H9 (cell line): Measurements from ENCODE around the gene DDX25. TPM values are rescaled to one million over a fixed set of nuclear protein-coding genes. Genes with fewer than 3 reads are reported as not detected.

ENCODE experiments used
- DNase-seq: peaks from one replicate; pipeline ENCODE4 v3.0.0-alpha.2; 2017
- H2AFZ ChIP-seq: one replicate; pipeline ENCODE4 v1.6.1; 2013; ENCODE audit warnings: mild to moderate bottlenecking, low read length, control low read depth, moderate library complexity
- H2AK5ac ChIP-seq: 2 replicates; pipeline ENCODE4 v1.6.1; 2013; ENCODE audit warnings: low read length, control low read depth, mixed read lengths; ENCODE audit not compliant: insufficient read length
- H2BK120ac ChIP-seq: one replicate; pipeline ENCODE4 v1.6.1; 2013; ENCODE audit warnings: low read depth, mild to moderate bottlenecking, low read length, control low read depth, inconsistent platforms; ENCODE audit not compliant: poor library complexity, severe bottlenecking
- H2BK12ac ChIP-seq: 2 replicates; pipeline ENCODE4 v1.6.1; 2013; ENCODE audit warnings: low read length, control low read depth, mixed read lengths, low read depth; ENCODE audit not compliant: insufficient read length
- H2BK15ac ChIP-seq: 2 replicates; pipeline ENCODE4 v1.6.1; 2013; ENCODE audit warnings: low read depth, low read length, control low read depth
- H2BK20ac ChIP-seq: one replicate; pipeline ENCODE4 v1.6.1; 2013; ENCODE audit warnings: low read depth, mild to moderate bottlenecking, low read length, control low read depth, inconsistent platforms; ENCODE audit not compliant: poor library complexity, severe bottlenecking
- H2BK5ac ChIP-seq: 2 replicates; pipeline ENCODE4 v1.6.1; 2013; ENCODE audit warnings: low read length, control low read depth, mixed read lengths; ENCODE audit not compliant: insufficient read length
- H3K14ac ChIP-seq: 2 replicates; pipeline ENCODE4 v1.6.1; 2013; ENCODE audit warnings: low read length, control low read depth; ENCODE audit not compliant: insufficient read depth
- H3K18ac ChIP-seq: 2 replicates; pipeline ENCODE4 v1.6.1; 2013; ENCODE audit warnings: low read depth, mild to moderate bottlenecking, mixed read lengths, low read length, control low read depth; ENCODE audit not compliant: insufficient read length
- H3K23ac ChIP-seq: 2 replicates; pipeline ENCODE4 v1.6.1; 2013; ENCODE audit warnings: low read length, control low read depth, mixed read lengths, low read depth; ENCODE audit not compliant: insufficient read length
- H3K23me2 ChIP-seq: 2 replicates; pipeline ENCODE4 v1.6.1; 2013; ENCODE audit warnings: low read depth, mild to moderate bottlenecking, mixed read lengths, low read length, control low read depth; ENCODE audit not compliant: insufficient read length, poor library complexity, severe bottlenecking
- H3K27ac ChIP-seq: 2 replicates; pipeline ENCODE4 v1.5.1; 2013; ENCODE audit warnings: low read length, control low read depth, mixed read lengths, low read depth; ENCODE audit not compliant: insufficient read length
- H3K27me3 ChIP-seq: 2 replicates; pipeline ENCODE4 v1.6.1; 2013; ENCODE audit warnings: low read length, control low read depth, inconsistent platforms; ENCODE audit not compliant: insufficient read depth
- H3K4ac ChIP-seq: 2 replicates; pipeline ENCODE4 v1.6.1; 2013; ENCODE audit warnings: low read depth, mild to moderate bottlenecking, control low read depth, inconsistent platforms, low read length, moderate library complexity
- H3K4me1 ChIP-seq: 2 replicates; pipeline ENCODE4 v1.6.1; 2013; ENCODE audit warnings: low read length, control low read depth, inconsistent platforms; ENCODE audit not compliant: insufficient read depth
- H3K4me2 ChIP-seq: 2 replicates; pipeline ENCODE4 v1.6.1; 2013; ENCODE audit warnings: low read length, control low read depth, mixed read lengths; ENCODE audit not compliant: insufficient read length, insufficient read depth
- H3K56ac ChIP-seq: 2 replicates; pipeline ENCODE4 v1.6.1; 2013; ENCODE audit warnings: low read depth, mild to moderate bottlenecking, mixed read lengths, low read length, control low read depth; ENCODE audit not compliant: insufficient read length
- H3K79me1 ChIP-seq: 2 replicates; pipeline ENCODE4 v1.6.1; 2013; ENCODE audit warnings: low read depth, mild to moderate bottlenecking, moderate library complexity, low read length, control low read depth, inconsistent platforms; ENCODE audit not compliant: insufficient read depth, poor library complexity, severe bottlenecking
- H3K79me2 ChIP-seq: 2 replicates; pipeline ENCODE4 v1.6.1; 2013; ENCODE audit warnings: low read length, control low read depth, inconsistent platforms; ENCODE audit not compliant: insufficient read depth
- H3K9ac ChIP-seq: 2 replicates; pipeline ENCODE4 v1.6.1; 2013; ENCODE audit warnings: low read length, control low read depth, mixed read lengths; ENCODE audit not compliant: insufficient read length; ENCODE audit errors: extremely low read depth
- H3K9me3 ChIP-seq: one replicate; pipeline ENCODE4 v1.6.1; 2013; ENCODE audit warnings: low read depth, low read length, inconsistent platforms; ENCODE audit not compliant: control insufficient read depth
- H3T11ph ChIP-seq: one replicate; pipeline ENCODE4 v1.6.1; 2013; ENCODE audit warnings: mild to moderate bottlenecking, low read length, control low read depth, inconsistent platforms
- H4K20me1 ChIP-seq: one replicate; pipeline ENCODE4 v1.6.1; 2013; ENCODE audit not compliant: control insufficient read depth, insufficient read length, insufficient read depth
- H4K5ac ChIP-seq: 2 replicates; pipeline ENCODE4 v1.6.1; 2013; ENCODE audit warnings: low read depth, mild to moderate bottlenecking, mixed read lengths, low read length, control low read depth; ENCODE audit not compliant: insufficient read length
- H4K8ac ChIP-seq: replicated peaks from 2 replicates; pipeline ENCODE4 v1.6.1; 2013; ENCODE audit warnings: low read length, control low read depth, mixed read lengths, low read depth; ENCODE audit not compliant: insufficient read length
- H4K91ac ChIP-seq: 2 replicates; pipeline ENCODE4 v1.6.1; 2013; ENCODE audit warnings: low read depth, mild to moderate bottlenecking, moderate library complexity, mixed read lengths, low read length, control low read depth; ENCODE audit not compliant: insufficient read length
- H3K27ac Mint-ChIP-seq, 3 experiments: 2 replicates in 2 of 3; 3 replicates in 1 of 3; pipeline ENCODE4 v1.8.0; 2020 to 2021; ENCODE audit warnings: mixed read lengths in 3 of 3, mild to moderate bottlenecking in 1 of 3, moderate library complexity in 1 of 3
- H3K27me3 Mint-ChIP-seq: 2 replicates; pipeline ENCODE4 v1.8.0; 2021; ENCODE audit warnings: low read depth, mild to moderate bottlenecking, moderate library complexity, mixed read lengths
- H3K36me3 Mint-ChIP-seq, 3 experiments: 2 replicates in 2 of 3; 3 replicates in 1 of 3; pipeline ENCODE4 v1.8.0; 2020 to 2021; ENCODE audit warnings: low read depth in 3 of 3, mixed read lengths in 3 of 3; ENCODE audit not compliant: insufficient read depth in 1 of 3
- H3K4me1 Mint-ChIP-seq, 2 experiments: 2 replicates each; pipeline ENCODE4 v1.8.0; 2020; ENCODE audit warnings: mixed read lengths in 2 of 2
- H3K4me3 Mint-ChIP-seq, 2 experiments: 2 replicates in 1 of 2; 3 replicates in 1 of 2; pipeline ENCODE4 v1.8.0; 2020 to 2021; ENCODE audit warnings: mild to moderate bottlenecking in 2 of 2, mixed read lengths in 2 of 2, moderate library complexity in 1 of 2
- H3K9me3 Mint-ChIP-seq, 2 experiments: 2 replicates in 1 of 2; 3 replicates in 1 of 2; pipeline ENCODE4 v1.8.0; 2020; ENCODE audit warnings: mild to moderate bottlenecking in 2 of 2, mixed read lengths in 2 of 2, moderate library complexity in 1 of 2
- total RNA-seq: library from RNA; stranded (reverse); gene quantifications from 2 replicates; pipeline ENCODE4 v1.2.1, GENCODE V29; 2021
- TF ChIP-seq, protein P1 (sequence below): fragments of 200-600 bp; sonication (generic); conservative IDR thresholded peaks from 3 replicates; pipeline ENCODE4 v1.8.0; 2021; ENCODE audit warnings: antibody characterized with exemption, mild to moderate bottlenecking

DDX25 gene
- total RNA-seq, 1 experiment from 2014 or later, result 6.9 TPM

DNA sequence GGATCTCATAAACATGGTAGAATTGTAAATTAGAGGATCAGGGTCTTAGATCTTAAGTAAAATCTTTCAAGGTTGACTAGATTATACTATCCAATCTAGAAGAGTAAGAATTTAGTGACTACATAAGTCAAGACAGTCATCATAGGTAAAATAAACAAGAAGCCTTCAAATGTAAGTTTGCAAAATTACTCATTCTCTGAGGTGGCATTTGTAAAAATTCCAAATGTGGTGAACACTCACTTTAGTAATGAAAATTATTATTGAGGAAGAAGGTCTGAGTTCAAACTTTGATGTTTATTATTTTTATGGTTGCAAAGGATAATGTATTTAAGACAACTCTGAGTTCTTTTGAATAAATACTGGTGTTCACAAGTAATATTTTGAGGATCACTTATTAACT lies 12.2 kb upstream of the DDX25 start:
- Mint-ChIP-seq H3K27ac (no peak overlapping the region), H3K36me3 (peaks cover 18 to 25% (median 24%) of the 10 kb centered on the region in 3 experiments), H3K9me3 (peaks cover 3% of the 10 kb centered on the region in 2 experiments; a peak in 4 of 5 replicates), H3K4me1 (peaks cover 3% of the 10 kb centered on the region in 2 experiments; a peak in 2 of 4 replicates), H3K27me3 (peaks cover 3% of the 10 kb centered on the region), H3K4me3 (no peak overlapping the region)
- H3K9ac ChIP-seq, result no peak overlapping the region
- no peak overlapping the region for H3T11ph ChIP-seq
- H2BK20ac ChIP-seq, result no peak overlapping the region
- H4K91ac ChIP-seq, result no peak overlapping the region
- H3K18ac ChIP-seq, result no peak overlapping the region
- H3K14ac ChIP-seq, result no peak overlapping the region
- H4K20me1 ChIP-seq, result no peaks in the 10 kb centered on the region
- no peak for DNase-seq
- TF ChIP-seq, protein P1, sequence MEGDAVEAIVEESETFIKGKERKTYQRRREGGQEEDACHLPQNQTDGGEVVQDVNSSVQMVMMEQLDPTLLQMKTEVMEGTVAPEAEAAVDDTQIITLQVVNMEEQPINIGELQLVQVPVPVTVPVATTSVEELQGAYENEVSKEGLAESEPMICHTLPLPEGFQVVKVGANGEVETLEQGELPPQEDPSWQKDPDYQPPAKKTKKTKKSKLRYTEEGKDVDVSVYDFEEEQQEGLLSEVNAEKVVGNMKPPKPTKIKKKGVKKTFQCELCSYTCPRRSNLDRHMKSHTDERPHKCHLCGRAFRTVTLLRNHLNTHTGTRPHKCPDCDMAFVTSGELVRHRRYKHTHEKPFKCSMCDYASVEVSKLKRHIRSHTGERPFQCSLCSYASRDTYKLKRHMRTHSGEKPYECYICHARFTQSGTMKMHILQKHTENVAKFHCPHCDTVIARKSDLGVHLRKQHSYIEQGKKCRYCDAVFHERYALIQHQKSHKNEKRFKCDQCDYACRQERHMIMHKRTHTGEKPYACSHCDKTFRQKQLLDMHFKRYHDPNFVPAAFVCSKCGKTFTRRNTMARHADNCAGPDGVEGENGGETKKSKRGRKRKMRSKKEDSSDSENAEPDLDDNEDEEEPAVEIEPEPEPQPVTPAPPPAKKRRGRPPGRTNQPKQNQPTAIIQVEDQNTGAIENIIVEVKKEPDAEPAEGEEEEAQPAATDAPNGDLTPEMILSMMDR, result no peak
- H3K4me1 ChIP-seq, result no peaks in the 10 kb centered on the region
- no peak overlapping the region for H3K4ac ChIP-seq
- H2BK120ac ChIP-seq, result no peak overlapping the region
- H2BK15ac ChIP-seq, result no peak overlapping the region
- no peaks in the 10 kb centered on the region for H3K9me3 ChIP-seq
- no peak overlapping the region for H2BK12ac ChIP-seq
- H4K5ac ChIP-seq, result no peak overlapping the region
- no peaks in the 10 kb centered on the region for H3K27me3 ChIP-seq
- no peak overlapping the region for H3K27ac ChIP-seq
- no peak overlapping the region for H2BK5ac ChIP-seq
- no peak overlapping the region for H3K56ac ChIP-seq
- no peak overlapping the region for H2AFZ ChIP-seq
- no peak overlapping the region for H3K4me2 ChIP-seq
- H3K23me2 ChIP-seq, result peaks cover 8% of the 10 kb centered on the region
- H4K8ac ChIP-seq, result no peak overlapping the region
- peaks cover 2% of the 10 kb centered on the region; the same call in 1 of the 2 replicates for H3K79me2 ChIP-seq
- H3K79me1 ChIP-seq, result no peaks in the 10 kb centered on the region
- no peak overlapping the region for H2AK5ac ChIP-seq
- H3K23ac ChIP-seq, result no peak overlapping the region
